NB4 (cell line): ENCODE measurements around the gene SERP2.

Experiments
- DNase-seq: peaks from one replicate; pipeline ENCODE4 v3.0.0; 2010; ENCODE audit warnings: low read depth
- H3K4me3 ChIP-seq: one replicate; pipeline ENCODE4 v1.5.1; 2011; ENCODE audit warnings: mild to moderate bottlenecking, low read depth, low read length, moderate library complexity
- CTCF ChIP-seq: IDR thresholded peaks from one replicate; pipeline ENCODE4 v1.5.1; 2012; ENCODE audit warnings: low read depth, low read length
- MAX ChIP-seq: IDR thresholded peaks from 2 replicates; pipeline ENCODE4 v1.6.1; 2011; ENCODE audit warnings: low read depth, low read length
- MYC ChIP-seq: IDR thresholded peaks from 2 replicates; pipeline ENCODE4 v1.6.1; 2011; ENCODE audit warnings: low read depth, low read length
- POLR2A ChIP-seq: IDR thresholded peaks from 2 replicates; pipeline ENCODE4 v1.6.1; 2011; ENCODE audit warnings: mild to moderate bottlenecking; ENCODE audit not compliant: insufficient read length; ENCODE audit errors: extremely low read depth

SERP2 gene

GRCh38 chr13:44362394-44363040, 11.1 kb upstream of the SERP2 start:
- H3K4me3 ChIP-seq, result no peak overlapping the region
- TF ChIP-seq MYC (no peak), MAX (no peak), POLR2A (no peak), CTCF (no peak)
- DNase-seq, result no peak

- no peak for DNase-seq
- no peak overlapping the region for H3K4me3 ChIP-seq
- no peak for TF ChIP-seq POLR2A
- no peak for TF ChIP-seq MAX
- no peak for TF ChIP-seq CTCF
- no peak for TF ChIP-seq MYC
These were observed 9.8 kb upstream of the SERP2 start for GRCh38 chr13:44363631-44364344.

- no peak for TF ChIP-seq MAX
- TF ChIP-seq MYC, result no peak
- no peak for TF ChIP-seq POLR2A
- TF ChIP-seq CTCF, result no peak
- no peak for DNase-seq
- no peak overlapping the region for H3K4me3 ChIP-seq
These were observed 9.2 kb upstream of the SERP2 start for GRCh38 chr13:44364345-44365000.

- no peak for TF ChIP-seq POLR2A
- no peak for TF ChIP-seq CTCF
- no peak for TF ChIP-seq MYC
- TF ChIP-seq MAX, result no peak
- DNase-seq, result no peak
- H3K4me3 ChIP-seq, result no peak overlapping the region
These were observed 8.6 kb upstream of the SERP2 start for GRCh38 chr13:44365008-44365407.

- DNase-seq, result no peak
- H3K4me3 ChIP-seq, result no peak overlapping the region
- no peak for TF ChIP-seq CTCF
- no peak for TF ChIP-seq POLR2A
- TF ChIP-seq MAX, result no peak
- no peak for TF ChIP-seq MYC
These were observed 7.7 kb upstream of the SERP2 start for GRCh38 chr13:44365899-44366298.
